Measurements from ENCODE around the gene CSGALNACT2. TPM values are rescaled to one million over a fixed set of nuclear protein-coding genes. Genes with fewer than 3 reads are reported as not detected.

CSGALNACT2 gene
- total RNA-seq, 2 donors from 2014 or later, result 4.7 to 6.7 TPM

GRCh38 chr10:43205681-43206390 lies 67.6 kb downstream of the CSGALNACT2 start:
- DNase-seq (peak in 1 of 2 donors; percentile 13), ATAC-seq (no peak)
- intact Hi-C loops (cut with DNase I, micrococcal nuclease), result no loop called here

GRCh38 chr10:43206391-43207235 lies 68.4 kb downstream of the CSGALNACT2 start:
- ATAC-seq, result no peak
- DNase-seq, result peak in 1 of 2 donors; percentile 17
- intact Hi-C loops (cut with DNase I, micrococcal nuclease), result no loop called here

DNA sequence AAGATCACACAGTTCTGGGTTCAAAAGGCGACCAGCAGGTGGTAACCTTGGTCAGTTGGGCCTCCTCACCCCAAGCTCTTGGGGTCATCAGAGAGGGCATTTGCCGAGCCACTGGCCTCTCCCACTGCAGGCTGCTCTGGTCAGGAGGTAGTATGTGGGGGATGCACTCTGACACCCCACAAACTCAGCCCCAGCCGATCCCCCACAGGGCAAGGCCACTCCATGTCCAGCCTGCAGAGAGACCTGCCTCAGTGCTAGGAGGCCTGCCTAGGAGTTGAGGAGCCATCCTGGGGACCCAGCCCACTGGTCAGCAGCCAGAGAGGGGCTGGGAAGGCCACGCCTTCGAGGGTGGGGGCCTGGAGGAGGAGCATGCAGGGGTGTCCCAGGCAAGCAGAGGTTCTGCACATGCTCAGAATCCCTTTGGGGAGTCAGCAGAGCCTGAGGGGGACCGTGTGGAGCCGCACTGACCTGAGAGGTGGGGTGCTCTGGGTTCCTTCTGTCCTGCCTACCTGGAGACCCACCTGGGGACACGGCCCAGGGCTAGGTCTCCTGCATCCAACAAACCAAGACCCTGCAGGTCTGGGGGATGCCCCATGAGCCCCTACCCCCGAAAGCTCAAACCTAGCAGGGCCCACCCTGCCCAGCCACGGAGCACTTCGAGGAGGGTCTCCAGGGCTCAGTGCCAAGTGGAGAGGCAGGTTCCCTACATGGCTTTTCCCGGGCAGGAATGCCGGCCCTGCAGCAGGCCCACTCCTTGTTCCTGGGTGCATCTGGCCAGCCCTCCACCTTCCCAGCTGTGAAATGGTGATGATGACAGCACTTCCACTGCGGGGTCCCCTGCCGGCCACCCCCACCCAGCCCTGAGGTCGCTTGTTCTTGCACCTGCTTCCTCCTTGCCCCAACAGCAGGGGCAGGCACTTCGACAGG lies 70.2 kb downstream of the CSGALNACT2 start:
- ATAC-seq, result no peak
- DNase-seq, result peak in 1 of 2 donors; percentile 16
- intact Hi-C loops (cut with DNase I, micrococcal nuclease), result no loop called here

- intact Hi-C loops (cut with DNase I, micrococcal nuclease), result no loop called here
- peak in 1 of 2 donors; percentile 8 for DNase-seq
- no peak for ATAC-seq
Observed at GRCh38 chr10:43209074-43209455, 70.8 kb downstream of the CSGALNACT2 start.

- intact Hi-C loops (cut with DNase I, micrococcal nuclease), result no loop called here
- DNase-seq (peak in 1 of 2 donors; percentile 17), ATAC-seq (no peak)
Observed at GRCh38 chr10:43209651-43210141, 71.5 kb downstream of the CSGALNACT2 start.

DNA sequence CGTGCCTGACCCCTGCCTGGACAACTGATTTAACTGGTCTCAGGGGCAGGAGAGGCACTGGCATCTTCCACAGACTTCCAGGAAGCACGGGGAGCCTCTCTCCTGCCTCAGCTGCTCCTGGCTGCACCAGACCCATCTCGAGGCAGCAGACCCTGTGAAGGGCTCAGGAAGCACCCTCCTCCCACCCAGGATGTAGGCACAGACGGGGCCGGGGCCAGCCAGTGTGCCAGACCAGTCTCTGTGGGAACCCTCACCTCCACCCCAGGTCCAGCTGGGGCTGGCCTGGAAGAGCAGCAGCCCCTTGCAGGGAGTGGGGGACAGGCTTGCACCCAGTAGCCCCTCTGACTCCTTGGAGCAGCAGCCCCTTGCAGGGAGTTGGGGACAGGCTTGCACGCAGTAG lies 72.3 kb downstream of the CSGALNACT2 start:
- DNase-seq (no peak), ATAC-seq (no peak)
- intact Hi-C loops (cut with DNase I, micrococcal nuclease), result no loop called here

DNA sequence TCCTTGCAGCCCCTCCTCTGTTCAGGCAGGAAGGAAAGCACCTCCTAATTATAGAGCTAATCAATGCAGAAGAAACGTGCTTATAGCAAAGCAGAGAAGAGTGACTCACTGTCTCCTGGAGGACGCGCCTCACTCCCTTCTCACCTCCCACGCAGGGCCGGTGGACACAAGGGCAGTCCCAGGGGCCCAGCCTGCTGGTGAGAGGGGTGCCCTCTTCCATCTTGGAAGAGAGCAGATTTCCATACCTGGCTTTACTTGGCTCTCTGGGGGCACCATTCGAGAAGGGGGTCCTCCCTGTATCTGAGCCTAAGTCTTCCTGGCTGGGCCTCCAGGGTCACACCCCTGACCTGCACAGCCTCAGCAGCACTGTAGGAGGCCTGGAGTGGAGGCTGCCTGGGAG lies 72.8 kb downstream of the CSGALNACT2 start:
- ATAC-seq (no peak), DNase-seq (no peak)

DNA sequence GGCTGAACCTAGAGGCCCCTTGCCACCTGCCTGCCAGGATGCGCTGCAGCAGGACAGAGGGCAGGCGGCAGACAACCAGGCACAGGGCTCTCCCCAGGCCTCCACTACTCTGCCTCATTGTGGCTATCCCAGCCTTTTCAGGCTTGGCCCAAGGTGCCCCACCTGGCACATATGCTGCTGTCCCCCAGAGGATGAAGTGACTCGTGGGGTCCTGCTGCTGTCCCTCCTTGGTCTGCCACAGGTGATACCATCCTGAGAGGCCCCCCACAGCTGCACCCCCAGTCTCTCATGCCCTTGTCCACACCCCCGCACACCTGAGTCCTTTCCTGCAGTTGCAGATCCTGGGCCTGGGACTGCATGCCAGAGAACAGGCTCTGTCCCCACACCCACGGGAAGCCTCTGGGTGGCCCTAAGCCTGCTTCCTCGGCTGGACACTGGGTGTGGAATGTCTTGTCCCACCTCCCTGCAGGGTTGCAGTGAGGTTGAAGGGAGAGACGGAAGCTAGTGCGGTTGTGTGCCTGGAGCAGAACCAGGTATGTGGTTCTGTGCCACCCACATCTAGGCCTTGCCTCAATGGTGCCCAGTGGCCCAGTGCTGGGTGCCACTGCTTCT lies 73.3 kb downstream of the CSGALNACT2 start:
- ATAC-seq (no peak), DNase-seq (no peak)
- intact Hi-C loops (cut with DNase I, micrococcal nuclease), result no loop called here

More for the DNA sequence above, 72.8 kb downstream of the CSGALNACT2 start:
- intact Hi-C loops (cut with DNase I, micrococcal nuclease), result no loop called here

GRCh38 chr10:43212043-43212721 lies 73.9 kb downstream of the CSGALNACT2 start:
- no peak for DNase-seq
- ATAC-seq, result no peak
- intact Hi-C loops (cut with DNase I, micrococcal nuclease), result no loop called here

- ATAC-seq (no peak), DNase-seq (no peak)
- intact Hi-C loops (cut with DNase I, micrococcal nuclease), result no loop called here
Observed at GRCh38 chr10:43214071-43214955, 76.1 kb downstream of the CSGALNACT2 start.

DNA sequence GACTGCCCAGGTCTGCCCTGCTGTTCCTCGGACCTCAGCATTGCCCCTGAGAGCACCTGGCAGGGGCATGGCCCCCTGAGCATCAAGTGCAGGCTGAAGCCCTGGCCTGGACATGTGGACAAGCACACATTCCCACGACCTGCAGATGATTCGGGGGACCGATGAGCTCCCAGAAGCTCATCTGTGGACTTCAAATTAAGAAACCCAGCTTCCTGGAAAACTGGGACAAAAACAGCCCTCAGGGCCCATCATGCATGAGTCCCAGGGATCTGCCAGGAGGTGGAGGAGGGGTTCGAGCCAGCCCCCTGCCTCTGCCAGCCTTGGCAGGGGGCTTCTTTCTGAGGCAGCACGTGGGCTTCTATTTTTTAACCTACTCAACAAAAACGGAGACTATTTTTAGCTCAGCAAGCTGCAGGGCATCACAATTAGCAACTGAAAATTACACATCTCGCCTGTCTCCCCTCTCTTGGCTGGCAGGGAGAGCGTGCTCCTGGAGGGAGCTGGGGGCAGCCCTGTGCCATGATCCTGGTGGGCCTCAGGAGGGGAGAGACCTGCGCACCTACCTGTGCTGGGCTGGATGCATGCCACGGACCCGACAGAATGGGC lies 76.8 kb downstream of the CSGALNACT2 start:
- ATAC-seq, result no peak
- intact Hi-C loops (cut with DNase I, micrococcal nuclease), result no loop called here
- no peak for DNase-seq

DNA sequence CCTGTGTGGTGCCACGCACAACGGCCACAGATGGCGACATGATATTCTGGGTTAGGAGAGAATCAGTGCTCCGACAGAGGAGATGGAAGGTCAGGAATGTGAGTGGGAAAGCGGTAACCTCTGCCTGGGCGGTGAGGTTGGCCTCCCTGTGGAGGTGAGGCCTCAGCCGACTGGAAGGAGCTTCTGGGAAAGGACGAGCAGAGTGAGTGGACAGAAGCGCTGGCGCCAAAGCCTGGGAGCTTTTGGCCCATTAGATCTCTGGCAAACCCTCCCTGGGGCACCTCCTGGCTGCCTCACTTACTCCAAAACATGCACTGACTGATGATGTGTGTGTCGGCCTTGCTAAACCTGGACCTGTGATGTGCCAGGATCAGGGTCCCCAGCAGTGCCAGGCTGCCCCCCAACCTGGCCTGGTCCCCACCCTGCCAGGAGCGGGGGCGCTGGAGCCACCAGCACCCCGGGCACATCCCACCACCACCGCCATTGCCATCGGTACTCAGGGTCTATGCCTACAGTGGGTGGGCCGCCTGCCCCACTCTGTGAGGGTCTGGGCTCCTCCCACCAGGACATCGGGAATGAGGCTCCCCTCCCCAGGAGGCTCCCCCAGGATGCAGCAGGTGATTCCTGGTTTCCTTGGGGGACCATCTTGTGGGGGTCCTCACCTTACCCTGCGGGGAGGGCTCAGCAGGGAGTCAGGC lies 77.7 kb downstream of the CSGALNACT2 start:
- DNase-seq (no peak), ATAC-seq (no peak)
- intact Hi-C loops (cut with DNase I, micrococcal nuclease), result no loop called here

- ATAC-seq (no peak), DNase-seq (no peak)
- intact Hi-C loops (cut with DNase I, micrococcal nuclease), result no loop called here
Observed at GRCh38 chr10:43216931-43217562, 78.8 kb downstream of the CSGALNACT2 start.

GRCh38 chr10:43217563-43218205 lies 79.4 kb downstream of the CSGALNACT2 start:
- intact Hi-C loops (cut with DNase I, micrococcal nuclease), result no loop called here
- ATAC-seq, result no peak
- no peak for DNase-seq
